Prostate gland (tissue), 2 donors: Measurements from ENCODE around the gene CPXM2. TPM values are rescaled to one million over a fixed set of nuclear protein-coding genes. Genes with fewer than 3 reads are reported as not detected.

Experiments
- DNase-seq: peaks from one replicate; pipeline ENCODE4 v3.0.0-alpha.2; 2019; ENCODE audit warnings: low spot score
- H3K27ac ChIP-seq, 2 donors: fragments of 200-600 bp; sonication (generic); 2 replicates each; pipeline ENCODE4 v1.5.1; 2017 to 2019
- H3K27me3 ChIP-seq: fragments of 200-600 bp; sonication (generic); replicated peaks from 2 replicates; pipeline ENCODE4 v1.5.1; 2019; ENCODE audit not compliant: insufficient read depth
- H3K36me3 ChIP-seq, 2 donors: fragments of 200-600 bp; sonication (generic); 1 replicate in 1 of 2; 2 replicates in 1 of 2; pipeline versions ENCODE4 v1.5.1 to v1.8.1; 2017 to 2019
- H3K4me1 ChIP-seq: fragments of 200-600 bp; sonication (generic); replicated peaks from 2 replicates; pipeline ENCODE4 v1.5.1; 2019
- H3K4me3 ChIP-seq, 2 donors: fragments of 200-600 bp; sonication (generic); 2 replicates each; pipeline ENCODE4 v1.5.1; 2017 to 2019
- H3K9me3 ChIP-seq: fragments of 200-600 bp; sonication (generic); 2 replicates; pipeline ENCODE4 v1.5.1; 2017
- CTCF ChIP-seq, 4 experiments: fragments of 200-600 bp in 2 of 4; fragments of 450-650 bp in 2 of 4; sonication (generic) in 2 of 4; IDR thresholded peaks; 1 replicate in 3 of 4; 2 replicates in 1 of 4; pipeline ENCODE4 v1.5.1; 2016 to 2019; ENCODE audit warnings: antibody characterized with exemption in 4 of 4, mild to moderate bottlenecking in 2 of 4, moderate library complexity in 2 of 4
- POLR2A ChIP-seq: fragments of 450-650 bp; IDR thresholded peaks from one replicate; pipeline ENCODE4 v1.6.1; 2016; ENCODE audit warnings: antibody characterized with exemption, mild to moderate bottlenecking
- POLR2AphosphoS5 ChIP-seq: sonication (generic); formaldehyde crosslinking; IDR thresholded peaks from one replicate; pipeline ENCODE4 v1.6.1; 2017; ENCODE audit warnings: antibody characterized with exemption
- WGBS: methylation state at CpG from one replicate; pipeline ENCODE4 v1.1.5; 2018; 5-methylcytosine and 5-hydroxymethylcytosine counted together
- intact Hi-C: fragments of 100-400 bp; cut with DNase I; formaldehyde crosslinking; loops from one replicate; pipeline ENCODE4 v1.14.2; 2022
- total RNA-seq, 2 donors: library from RNA; depleted of rRNA; stranded (reverse); fragments of >200 nt; gene quantifications; one replicate each; pipeline ENCODE4 v1.1.0, GENCODE V29; 2016

CPXM2 gene
- total RNA-seq, 2 donors from 2014 or later, result 5.4 to 27.4 TPM

DNA sequence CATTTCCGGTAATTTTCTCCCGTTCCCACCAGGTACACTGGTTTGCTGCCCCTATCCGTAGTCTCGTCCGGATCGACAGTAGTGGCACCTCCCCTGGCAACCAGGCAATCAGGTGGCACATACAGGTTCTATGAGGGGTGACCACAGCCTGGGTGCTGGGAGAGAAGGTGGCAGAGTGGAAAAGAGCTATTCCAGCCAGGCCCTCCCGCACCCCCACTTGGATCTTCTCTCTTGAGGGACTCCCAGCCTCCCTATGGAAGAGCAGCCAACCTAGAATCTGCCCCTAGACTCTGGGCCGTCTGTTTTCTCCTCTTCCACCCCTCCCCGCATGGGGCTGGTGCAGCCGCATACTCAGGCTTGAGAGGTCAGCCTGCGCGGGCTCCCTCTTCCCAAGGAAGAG lies 166.9 kb downstream of the CPXM2 start:
- no peaks in the 10 kb centered on the region for H3K27me3 ChIP-seq
- WGBS, result 93% methylated on average over 12 of the region's 12 CpGs
- H3K36me3 ChIP-seq, result no peaks in the 10 kb centered on the region
- H3K4me1 ChIP-seq, result no peaks in the 10 kb centered on the region
- DNase-seq, result no peak
- H3K9me3 ChIP-seq, result no peaks in the 10 kb centered on the region
- TF ChIP-seq CTCF (IDR thresholded peaks at IDR 0.05), result no peak
- TF ChIP-seq POLR2A, result no peak
- no peak for TF ChIP-seq POLR2AphosphoS5
- intact Hi-C loops, result no loop called here
- H3K4me3 ChIP-seq, result no peak overlapping the region
- H3K27ac ChIP-seq, result no peak overlapping the region

DNA sequence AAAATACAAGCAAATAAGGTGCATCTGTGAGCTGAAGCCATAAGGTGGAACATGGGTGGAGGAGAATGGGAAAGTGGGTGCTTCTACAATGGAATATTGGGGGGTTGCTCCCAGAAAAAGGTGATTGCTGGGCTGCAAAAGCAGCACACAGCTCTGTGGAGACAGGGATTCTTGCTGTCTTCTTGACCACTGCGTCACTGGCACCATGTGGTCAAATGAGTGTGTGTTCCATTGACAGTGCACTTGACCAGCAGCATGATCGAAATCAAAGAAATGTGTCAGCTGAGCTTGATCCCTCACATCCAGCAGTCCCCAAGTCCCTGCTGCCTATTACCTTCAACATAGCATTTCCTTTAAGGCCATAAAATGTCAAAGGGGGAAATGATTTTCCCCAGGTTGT lies 169.3 kb downstream of the CPXM2 start:
- intact Hi-C loops, result no loop called here
- no peak for DNase-seq
- 89% methylated on average over 2 of the region's 2 CpGs for WGBS

GRCh38 chr10:123721441-123722049 lies 170.1 kb downstream of the CPXM2 start:
- Histone ChIP-seq H3K4me1 (no peaks in the 10 kb centered on the region), H3K27me3 (no peaks in the 10 kb centered on the region), H3K4me3 (no peak overlapping the region), H3K9me3 (no peaks in the 10 kb centered on the region), H3K27ac (no peak overlapping the region), H3K36me3 (no peaks in the 10 kb centered on the region)
- DNase-seq, result no peak
- no peak for TF ChIP-seq POLR2A
- intact Hi-C loops, result no loop called here
- WGBS, result 66% methylated on average over 9 of the region's 9 CpGs

More for the DNA sequence above, 169.3 kb downstream of the CPXM2 start:
- no peaks in the 10 kb centered on the region for H3K9me3 ChIP-seq
- TF ChIP-seq POLR2AphosphoS5 (no peak), POLR2A (no peak), CTCF (IDR thresholded peaks at IDR 0.05) (no peak)
- no peaks in the 10 kb centered on the region for H3K27me3 ChIP-seq
- H3K36me3 ChIP-seq, result no peaks in the 10 kb centered on the region
- no peak overlapping the region for H3K27ac ChIP-seq
- H3K4me1 ChIP-seq, result no peaks in the 10 kb centered on the region
- no peak overlapping the region for H3K4me3 ChIP-seq

- H3K36me3 ChIP-seq, result no peaks in the 10 kb centered on the region
- H3K4me1 ChIP-seq, result no peaks in the 10 kb centered on the region
- intact Hi-C loops, result no loop called here
- H3K27ac ChIP-seq, result no peak overlapping the region
- H3K9me3 ChIP-seq, result no peaks in the 10 kb centered on the region
- no peak for DNase-seq
- no peak overlapping the region for H3K4me3 ChIP-seq
- WGBS, result 70% methylated on average over 3 of the region's 3 CpGs
- TF ChIP-seq POLR2A (no peak), POLR2AphosphoS5 (no peak), CTCF (IDR thresholded peaks at IDR 0.05) (no peak)
- H3K27me3 ChIP-seq, result no peaks in the 10 kb centered on the region
Observed at GRCh38 chr10:123720536-123720935, 171.1 kb downstream of the CPXM2 start.

DNA sequence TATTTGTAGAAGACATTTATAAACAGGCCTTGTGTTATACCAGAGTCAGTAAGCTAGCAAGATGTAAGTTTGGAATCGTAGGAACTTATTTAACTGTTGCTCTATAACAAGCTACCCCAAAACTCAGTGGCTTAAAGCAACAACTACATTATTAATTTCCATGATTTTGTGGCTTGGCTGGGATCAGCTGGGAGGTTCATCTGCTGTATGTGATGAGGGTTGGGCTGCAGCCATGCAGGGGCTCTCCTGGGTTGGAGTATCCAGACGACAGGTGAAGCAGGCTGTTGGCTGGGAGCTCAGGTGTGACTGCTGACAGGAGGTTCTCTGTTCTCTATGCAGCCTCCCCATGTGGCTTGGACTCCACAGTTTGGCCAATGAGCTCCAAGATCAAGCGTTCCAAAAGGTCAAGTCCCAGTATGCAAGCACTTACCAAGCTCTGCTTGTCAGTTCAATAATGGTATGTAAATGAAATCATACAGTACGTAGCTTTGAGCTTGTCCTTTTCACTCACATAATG lies 173.0 kb downstream of the CPXM2 start:
- H3K4me3 ChIP-seq, result no peak overlapping the region
- H3K4me1 ChIP-seq, result no peaks in the 10 kb centered on the region
- H3K27me3 ChIP-seq, result no peaks in the 10 kb centered on the region
- no peak for TF ChIP-seq POLR2A
- no peak for TF ChIP-seq POLR2AphosphoS5
- no peak for TF ChIP-seq CTCF (IDR thresholded peaks at IDR 0.05)
- H3K36me3 ChIP-seq, result no peaks in the 10 kb centered on the region
- WGBS, result 82% methylated on average over 4 of the region's 4 CpGs
- no peak for DNase-seq
- H3K27ac ChIP-seq, result no peak overlapping the region
- intact Hi-C loops, result no loop called here
- H3K9me3 ChIP-seq, result no peaks in the 10 kb centered on the region
